ENCODE results near the gene PPIP5K1. TPM values are rescaled to one million over a fixed set of nuclear protein-coding genes. Genes with fewer than 3 reads are reported as not detected.

PPIP5K1 gene
- total RNA-seq, 2 experiments from 2014 or later: 67.5 to 89.8 TPM

- Histone ChIP-seq H3K27ac (ENCODE audit: low read depth, low read length, poor library complexity, severe bottlenecking) (no peak overlapping the region), H3K36me3 (ENCODE audit: insufficient read depth, low read length) (no peaks in the 10 kb centered on the region), H3K79me2 (ENCODE audit: insufficient read depth, low read depth, low read length) (no peaks in the 10 kb centered on the region), H3K9me2 (ENCODE audit: insufficient read depth, low read length) (no peaks in the 10 kb centered on the region), H3K4me1 (ENCODE audit: insufficient read depth, low read length, poor library complexity, severe bottlenecking) (peaks cover 44% of the 10 kb centered on the region), H4K20me1 (ENCODE audit: insufficient read depth, low read length) (no peaks in the 10 kb centered on the region), H3K9me3 (ENCODE audit: low read length) (no peaks in the 10 kb centered on the region), H2AFZ (ENCODE audit: low read length) (no peak overlapping the region), H3K4me2 (ENCODE audit: low read length) (peak overlapping the region; percentile 59; the same call in 1 of the 2 replicates), H3K4me3 (ENCODE audit: low read depth, low read length, poor library complexity, severe bottlenecking) (no peak overlapping the region)
- CTCF ChIA-PET (ENCODE audit: unreplicated experiment): no interaction called here
- BruUV-seq (replicated peaks): no TSS peak
- POLR2A ChIA-PET: no interaction called here
- TF ChIP-seq EZH2phosphoT487 (IDR thresholded peaks at IDR 0.05; ENCODE audit: borderline replicate concordance, low read depth, low read length): no peak
- DNase-seq (ENCODE audit: low spot score): no peak
- intact Hi-C loops (cut with micrococcal nuclease; ENCODE audit: unreplicated experiment): no loop called here
Measured at GRCh38 chr15:43515741-43516140, 74.3 kb downstream of the PPIP5K1 start.

GRCh38 chr15:43514241-43515057 lies 75.6 kb downstream of the PPIP5K1 start:
- DNase-seq (ENCODE audit: low spot score): peak; percentile 72
- Histone ChIP-seq H3K36me3 (ENCODE audit: insufficient read depth, low read length) (no peaks in the 10 kb centered on the region), H3K79me2 (ENCODE audit: insufficient read depth, low read depth, low read length) (no peaks in the 10 kb centered on the region), H3K9me2 (ENCODE audit: insufficient read depth, low read length) (no peaks in the 10 kb centered on the region), H3K4me2 (ENCODE audit: low read length) (no peak overlapping the region), H4K20me1 (ENCODE audit: insufficient read depth, low read length) (no peaks in the 10 kb centered on the region), H3K4me1 (ENCODE audit: insufficient read depth, low read length, poor library complexity, severe bottlenecking) (peaks cover 49% of the 10 kb centered on the region), H2AFZ (ENCODE audit: low read length) (no peak overlapping the region), H3K4me3 (ENCODE audit: low read depth, low read length, poor library complexity, severe bottlenecking) (no peak overlapping the region), H3K9me3 (ENCODE audit: low read length) (no peaks in the 10 kb centered on the region), H3K27ac (ENCODE audit: low read depth, low read length, poor library complexity, severe bottlenecking) (no peak overlapping the region)
- CTCF ChIA-PET (ENCODE audit: unreplicated experiment): no interaction called here
- intact Hi-C loops (cut with micrococcal nuclease; ENCODE audit: unreplicated experiment): loop anchor here (5.0 kb wide), 1 partner anchor 142 kb away; the partner anchor contains the start of genes TUBGCP4 and ZSCAN29
- peak; percentile 98 for TF ChIP-seq CTCF (conservative IDR thresholded peaks at IDR 0.05; ENCODE audit: low read length)
- TF ChIP-seq EZH2phosphoT487 (IDR thresholded peaks at IDR 0.05; ENCODE audit: borderline replicate concordance, low read depth, low read length): no peak
- BruUV-seq (replicated peaks): no TSS peak
- POLR2A ChIA-PET: interaction anchor here (1.2 kb wide), 2 partner anchors 22 to 144 kb away, joined by 3 read pairs; partner anchors contain the start of genes TUBGCP4 and ZSCAN29

- no peak overlapping the region for H3K4me2 ChIP-seq (ENCODE audit: low read length)
- intact Hi-C loops (cut with micrococcal nuclease; ENCODE audit: unreplicated experiment): loop anchor here (5.0 kb wide), 1 partner anchor 141 kb away; the partner anchor contains the start of genes TUBGCP4 and ZSCAN29
- peaks cover 45% of the 10 kb centered on the region for H3K4me1 ChIP-seq (ENCODE audit: insufficient read depth, low read length, poor library complexity, severe bottlenecking)
- H3K4me3 ChIP-seq (ENCODE audit: low read depth, low read length, poor library complexity, severe bottlenecking): no peak overlapping the region
- H2AFZ ChIP-seq (ENCODE audit: low read length): no peak overlapping the region
- no peaks in the 10 kb centered on the region for H3K79me2 ChIP-seq (ENCODE audit: insufficient read depth, low read depth, low read length)
- H3K9me2 ChIP-seq (ENCODE audit: insufficient read depth, low read length): no peaks in the 10 kb centered on the region
- ChIA-PET POLR2A (interaction anchor here (1.3 kb wide), 1 partner anchor 11 kb away, joined by 3 read pairs; no protein-coding TSS in a partner anchor), CTCF (ENCODE audit: unreplicated experiment) (no interaction called here)
- DNase-seq (ENCODE audit: low spot score): no peak
- no peak overlapping the region for H3K27ac ChIP-seq (ENCODE audit: low read depth, low read length, poor library complexity, severe bottlenecking)
- no TSS peak for BruUV-seq (replicated peaks)
- TF ChIP-seq CTCF (conservative IDR thresholded peaks at IDR 0.05; ENCODE audit: low read length) (no peak), EZH2phosphoT487 (IDR thresholded peaks at IDR 0.05; ENCODE audit: borderline replicate concordance, low read depth, low read length) (no peak)
- no peaks in the 10 kb centered on the region for H3K36me3 ChIP-seq (ENCODE audit: insufficient read depth, low read length)
- no peaks in the 10 kb centered on the region for H3K9me3 ChIP-seq (ENCODE audit: low read length)
- H4K20me1 ChIP-seq (ENCODE audit: insufficient read depth, low read length): no peaks in the 10 kb centered on the region
Measured at GRCh38 chr15:43513550-43513949, 76.5 kb downstream of the PPIP5K1 start.
